ENCODE results near the gene OLFM1.

DNA sequence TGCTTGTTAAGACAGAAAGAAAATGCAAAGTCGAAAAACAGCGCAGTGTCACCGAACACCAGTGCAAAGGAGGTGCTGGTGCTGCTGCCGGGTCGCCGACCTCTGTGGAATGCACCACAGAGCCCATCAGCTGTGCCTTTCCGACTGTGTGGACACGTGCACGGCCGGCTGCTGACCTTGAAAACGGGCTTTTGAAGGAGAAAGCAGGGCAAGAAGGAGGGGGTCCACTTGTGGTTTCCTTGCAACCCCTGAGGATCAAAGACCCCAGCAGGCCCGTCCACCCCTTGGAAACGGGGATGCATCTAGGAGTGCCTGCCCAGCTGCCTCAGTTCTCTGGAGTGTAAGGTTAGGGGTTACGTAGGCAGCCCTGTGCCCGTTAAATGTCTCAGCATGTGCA is 6.2 kb upstream of the OLFM1 start:
- TF ChIP-seq, protein P1, sequence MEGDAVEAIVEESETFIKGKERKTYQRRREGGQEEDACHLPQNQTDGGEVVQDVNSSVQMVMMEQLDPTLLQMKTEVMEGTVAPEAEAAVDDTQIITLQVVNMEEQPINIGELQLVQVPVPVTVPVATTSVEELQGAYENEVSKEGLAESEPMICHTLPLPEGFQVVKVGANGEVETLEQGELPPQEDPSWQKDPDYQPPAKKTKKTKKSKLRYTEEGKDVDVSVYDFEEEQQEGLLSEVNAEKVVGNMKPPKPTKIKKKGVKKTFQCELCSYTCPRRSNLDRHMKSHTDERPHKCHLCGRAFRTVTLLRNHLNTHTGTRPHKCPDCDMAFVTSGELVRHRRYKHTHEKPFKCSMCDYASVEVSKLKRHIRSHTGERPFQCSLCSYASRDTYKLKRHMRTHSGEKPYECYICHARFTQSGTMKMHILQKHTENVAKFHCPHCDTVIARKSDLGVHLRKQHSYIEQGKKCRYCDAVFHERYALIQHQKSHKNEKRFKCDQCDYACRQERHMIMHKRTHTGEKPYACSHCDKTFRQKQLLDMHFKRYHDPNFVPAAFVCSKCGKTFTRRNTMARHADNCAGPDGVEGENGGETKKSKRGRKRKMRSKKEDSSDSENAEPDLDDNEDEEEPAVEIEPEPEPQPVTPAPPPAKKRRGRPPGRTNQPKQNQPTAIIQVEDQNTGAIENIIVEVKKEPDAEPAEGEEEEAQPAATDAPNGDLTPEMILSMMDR (IDR thresholded peaks at IDR 0.05 in 4 of 5, conservative IDR thresholded peaks at IDR 0.05 in 1 of 5) = no peak
- no peak for TF ChIP-seq POLR2A (IDR thresholded peaks at IDR 0.05)

Data from gastrocnemius medialis (tissue), 4 donors.